Lower leg skin (tissue), 4 donors: ENCODE data around the gene PPT1. TPM values are rescaled to one million over a fixed set of nuclear protein-coding genes. Genes with fewer than 3 reads are reported as not detected.

Experiments
- DNase-seq, 2 donors: peaks; one replicate each; pipeline ENCODE4 v3.0.0-alpha.2; 2019; ENCODE audit warnings: low spot score in 2 of 2
- H3K4me3 ChIP-seq: fragments of 200-600 bp; sonication (generic); 2 replicates; pipeline ENCODE4 v1.5.1; 2017; ENCODE audit warnings: mild to moderate bottlenecking, low read depth; ENCODE audit not compliant: poor library complexity, severe bottlenecking
- CTCF ChIP-seq, 3 donors: fragments of 450-650 bp; IDR thresholded peaks; one replicate each; pipeline ENCODE4 v1.5.1; 2016; ENCODE audit warnings: antibody characterized with exemption in 3 of 3, mild to moderate bottlenecking in 3 of 3, moderate library complexity in 2 of 3
- POLR2A ChIP-seq, 2 donors: fragments of 450-650 bp; IDR thresholded peaks; one replicate each; pipeline ENCODE4 v1.6.1; 2016 to 2017; ENCODE audit warnings: antibody characterized with exemption in 2 of 2, mild to moderate bottlenecking in 1 of 2, moderate library complexity in 1 of 2
- WGBS, 2 donors: methylation state at CpG; one replicate each; pipeline ENCODE4 v1.1.5; 2018; 5-methylcytosine and 5-hydroxymethylcytosine counted together
- intact Hi-C: fragments of 100-400 bp; cut with DNase I; formaldehyde crosslinking; loops from one replicate; pipeline ENCODE4 v1.15.0; 2023; ENCODE audit warnings: low total_unique reads
- total RNA-seq, 4 donors: library from RNA; depleted of rRNA; stranded (reverse); fragments of >200 nt; gene quantifications; one replicate each; pipeline ENCODE4 v1.1.0, GENCODE V29; 2016

PPT1 gene
- total RNA-seq, 4 donors from 2014 or later, result 28.2 to 42.1 (median 37.5) TPM

GRCh38 chr1:40114400-40114799 lies 17.3 kb upstream of the PPT1 start:
- no peak for TF ChIP-seq POLR2A (IDR thresholded peaks at IDR 0.05)
- no peak for TF ChIP-seq CTCF (IDR thresholded peaks at IDR 0.05)
- no peak for DNase-seq
- no peak overlapping the region for H3K4me3 ChIP-seq
- 91 to 93% methylated on average over 3 of the region's 3 CpGs for WGBS, 2 donors
- intact Hi-C loops, result no loop called here

- intact Hi-C loops, result no loop called here
- no peak overlapping the region for H3K4me3 ChIP-seq
Measured at GRCh38 chr1:40110389-40110788, 13.3 kb upstream of the PPT1 start.

GRCh38 chr1:40107290-40107959 lies 10.4 kb upstream of the PPT1 start:
- WGBS, 2 donors, result 50 to 61% methylated on average over 6 of the region's 6 CpGs
- intact Hi-C loops, result no loop called here
- TF ChIP-seq POLR2A (IDR thresholded peaks at IDR 0.05), result no peak
- TF ChIP-seq CTCF (IDR thresholded peaks at IDR 0.05), result no peak
- H3K4me3 ChIP-seq, result no peak overlapping the region
- peak in 1 of 2 donors; percentile 38 for DNase-seq

More at GRCh38 chr1:40110389-40110788, 13.3 kb upstream of the PPT1 start:
- no peak for TF ChIP-seq CTCF (IDR thresholded peaks at IDR 0.05)
- no peak for TF ChIP-seq POLR2A (IDR thresholded peaks at IDR 0.05)
- DNase-seq, result no peak

- WGBS, 2 donors, result 63 to 84% methylated on average over 1 of the region's 1 CpG
- no peak overlapping the region for H3K4me3 ChIP-seq
- intact Hi-C loops, result no loop called here
- TF ChIP-seq POLR2A (IDR thresholded peaks at IDR 0.05), result no peak
- no peak for TF ChIP-seq CTCF (IDR thresholded peaks at IDR 0.05)
- no peak for DNase-seq
Measured at GRCh38 chr1:40105028-40105427, 8.0 kb upstream of the PPT1 start.

GRCh38 chr1:40102896-40103295 lies 5.8 kb upstream of the PPT1 start:
- no peak overlapping the region for H3K4me3 ChIP-seq
- 88 to 89% methylated on average over 3 of the region's 3 CpGs for WGBS, 2 donors
- intact Hi-C loops, result no loop called here
- TF ChIP-seq POLR2A (IDR thresholded peaks at IDR 0.05) (no peak), CTCF (IDR thresholded peaks at IDR 0.05) (no peak)
- no peak for DNase-seq

GRCh38 chr1:40102038-40102437 lies 5.0 kb upstream of the PPT1 start:
- intact Hi-C loops, result no loop called here
- DNase-seq, result no peak
- H3K4me3 ChIP-seq, result no peak overlapping the region
- TF ChIP-seq CTCF (IDR thresholded peaks at IDR 0.05) (no peak), POLR2A (IDR thresholded peaks at IDR 0.05) (no peak)
- WGBS, 2 donors, result 81 to 87% methylated on average over 1 of the region's 1 CpG
